HCT116 (cell line): ENCODE measurements around the gene ABHD2.

ENCODE experiments used
- CTCF ChIP-seq, 3 experiments: fragments of 200-600 bp in 1 of 3; sonication (generic) in 1 of 3; IDR thresholded peaks in 2 of 3; conservative IDR thresholded peaks in 1 of 3; 2 replicates each; pipeline ENCODE4 v1.5.1; 2012 to 2017; ENCODE audit warnings: low read depth in 2 of 3, low read length in 2 of 3, antibody characterized with exemption in 1 of 3, borderline replicate concordance in 1 of 3, control low read depth in 1 of 3, mild to moderate bottlenecking in 1 of 3, mixed read lengths in 1 of 3, mixed run types in 1 of 3, moderate library complexity in 1 of 3; ENCODE audit not compliant: insufficient read depth in 1 of 3
- FOSL1 ChIP-seq: IDR thresholded peaks from 2 replicates; pipeline ENCODE4 v1.6.1; 2012; ENCODE audit warnings: low read depth
- POLR2A ChIP-seq: IDR thresholded peaks from 2 replicates; pipeline ENCODE4 v1.7.0; 2011; ENCODE audit warnings: borderline replicate concordance; ENCODE audit not compliant: insufficient read depth, insufficient read length; ENCODE audit errors: extremely low read depth
- RAD21 ChIP-seq: IDR thresholded peaks from 2 replicates; pipeline ENCODE4 v1.6.1; 2012; ENCODE audit warnings: low read depth, mild to moderate bottlenecking
- SRF ChIP-seq: IDR thresholded peaks from 2 replicates; pipeline ENCODE4 v1.6.1; 2012; ENCODE audit warnings: low read depth
- YY1 ChIP-seq: IDR thresholded peaks from 2 replicates; pipeline ENCODE4 v1.6.1; 2011; ENCODE audit warnings: low read length, low read depth, moderate library complexity, mild to moderate bottlenecking; ENCODE audit not compliant: insufficient replicate concordance; ENCODE audit errors: extremely low read depth

DNA sequence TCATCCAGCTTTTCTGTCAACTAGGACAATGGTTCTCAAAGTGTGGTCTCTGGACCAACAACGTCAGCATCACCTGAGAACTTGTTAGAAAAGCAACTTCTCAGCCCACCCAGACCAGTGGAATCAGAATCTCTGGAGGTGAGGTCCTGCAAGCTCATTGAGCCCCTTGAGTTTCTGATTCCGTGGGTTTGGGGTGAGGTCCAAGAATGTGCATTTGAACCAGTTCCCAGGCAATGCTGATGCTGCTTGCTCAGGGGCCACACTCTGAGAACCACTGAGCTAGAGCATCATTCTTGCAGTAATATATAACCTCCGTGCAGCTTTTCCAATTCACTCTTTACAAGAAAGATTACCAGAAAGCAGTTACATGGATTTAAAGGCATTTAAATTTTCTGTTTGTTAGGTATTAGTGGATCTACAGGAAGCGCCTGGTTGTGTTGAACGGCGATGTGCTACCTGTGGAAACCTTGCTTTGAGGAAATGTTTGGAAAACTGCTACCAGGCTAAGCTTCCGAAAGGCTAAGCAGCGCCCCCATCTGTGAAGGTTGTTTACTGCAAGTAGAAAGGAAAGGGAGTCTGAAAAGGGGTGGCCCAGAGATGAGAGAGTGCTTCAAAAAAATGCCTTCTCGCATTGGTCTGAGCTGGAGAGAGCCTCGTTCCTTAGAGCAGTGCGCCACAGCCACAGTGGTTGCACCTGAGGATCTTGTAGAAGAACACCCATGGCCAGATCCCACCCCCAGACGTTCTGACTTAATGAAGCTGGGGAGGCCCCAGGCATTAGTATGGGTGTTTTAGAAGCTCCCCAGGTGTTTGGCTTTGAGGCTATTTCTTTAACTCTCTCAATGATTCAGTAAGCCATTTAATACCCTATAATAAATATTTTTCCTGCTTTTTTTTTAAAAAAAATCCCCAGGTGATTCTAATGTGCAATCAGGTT, 83.1 kb downstream of the ABHD2 start:
- TF ChIP-seq POLR2A, result no peak
- peak; percentile 83 for TF ChIP-seq RAD21
- TF ChIP-seq CTCF (IDR thresholded peaks at IDR 0.05 in 2 of 3, conservative IDR thresholded peaks at IDR 0.05 in 1 of 3; ENCODE audit: borderline replicate concordance in 1 of 3, insufficient read depth in 1 of 3, low read depth in 2 of 3, low read length in 2 of 3), result peak; percentile 87 to 89 (median 88)
- TF ChIP-seq FOSL1, result no peak
- TF ChIP-seq YY1, result no peak
- TF ChIP-seq SRF, result no peak
